Measurements from ENCODE around the gene CORIN.

CORIN gene

GRCh38 chr4:47668810-47669408, 169.0 kb downstream of the CORIN start:
- Histone ChIP-seq H3K9me3 (ENCODE audit: severe bottlenecking) (no peaks in the 10 kb centered on the region), H3K4me3 (ENCODE audit: severe bottlenecking) (no peak overlapping the region), H3K4me1 (ENCODE audit: insufficient read depth, poor library complexity, severe bottlenecking) (no peaks in the 10 kb centered on the region), H3K27me3 (ENCODE audit: insufficient read depth, poor library complexity, severe bottlenecking) (no peaks in the 10 kb centered on the region), H3K36me3 (ENCODE audit: low read depth) (no peaks in the 10 kb centered on the region), H3K27ac (ENCODE audit: poor library complexity, severe bottlenecking) (no peak overlapping the region)
- ATAC-seq (ENCODE audit: low read depth) (peak; percentile 86), DNase-seq (ENCODE audit: low spot score) (no peak)
- TF ChIP-seq CTCF (IDR thresholded peaks at IDR 0.05; ENCODE audit: poor library complexity, severe bottlenecking): peak; percentile 89

- no peak for TF ChIP-seq CTCF (IDR thresholded peaks at IDR 0.05; ENCODE audit: poor library complexity, severe bottlenecking)
- H3K9me3 ChIP-seq (ENCODE audit: severe bottlenecking): no peaks in the 10 kb centered on the region
Measured at GRCh38 chr4:47668256-47668655, 169.6 kb downstream of the CORIN start.

GRCh38 chr4:47667552-47667951, 170.3 kb downstream of the CORIN start:
- no peak overlapping the region for H3K4me3 ChIP-seq (ENCODE audit: severe bottlenecking)
- H3K9me3 ChIP-seq (ENCODE audit: severe bottlenecking): no peaks in the 10 kb centered on the region
- no peaks in the 10 kb centered on the region for H3K4me1 ChIP-seq (ENCODE audit: insufficient read depth, poor library complexity, severe bottlenecking)
- H3K27me3 ChIP-seq (ENCODE audit: insufficient read depth, poor library complexity, severe bottlenecking): no peaks in the 10 kb centered on the region
- TF ChIP-seq CTCF (IDR thresholded peaks at IDR 0.05; ENCODE audit: poor library complexity, severe bottlenecking): no peak
- H3K27ac ChIP-seq (ENCODE audit: poor library complexity, severe bottlenecking): no peak overlapping the region
- no peak for ATAC-seq (ENCODE audit: low read depth)
- no peak for DNase-seq (ENCODE audit: low spot score)
- no peaks in the 10 kb centered on the region for H3K36me3 ChIP-seq (ENCODE audit: low read depth)

More at GRCh38 chr4:47668256-47668655, 169.6 kb downstream of the CORIN start:
- no peak overlapping the region for H3K27ac ChIP-seq (ENCODE audit: poor library complexity, severe bottlenecking)
- H3K4me3 ChIP-seq (ENCODE audit: severe bottlenecking): no peak overlapping the region
- DNase-seq (ENCODE audit: low spot score) (no peak), ATAC-seq (ENCODE audit: low read depth) (no peak)
- H3K36me3 ChIP-seq (ENCODE audit: low read depth): no peaks in the 10 kb centered on the region
- no peaks in the 10 kb centered on the region for H3K27me3 ChIP-seq (ENCODE audit: insufficient read depth, poor library complexity, severe bottlenecking)
- no peaks in the 10 kb centered on the region for H3K4me1 ChIP-seq (ENCODE audit: insufficient read depth, poor library complexity, severe bottlenecking)

- no peak overlapping the region for H3K4me3 ChIP-seq (ENCODE audit: severe bottlenecking)
- H3K27ac ChIP-seq (ENCODE audit: poor library complexity, severe bottlenecking): no peak overlapping the region
- no peaks in the 10 kb centered on the region for H3K9me3 ChIP-seq (ENCODE audit: severe bottlenecking)
- H3K27me3 ChIP-seq (ENCODE audit: insufficient read depth, poor library complexity, severe bottlenecking): no peaks in the 10 kb centered on the region
- DNase-seq (ENCODE audit: low spot score) (no peak), ATAC-seq (ENCODE audit: low read depth) (no peak)
- H3K36me3 ChIP-seq (ENCODE audit: low read depth): no peaks in the 10 kb centered on the region
- no peaks in the 10 kb centered on the region for H3K4me1 ChIP-seq (ENCODE audit: insufficient read depth, poor library complexity, severe bottlenecking)
- TF ChIP-seq CTCF (IDR thresholded peaks at IDR 0.05; ENCODE audit: poor library complexity, severe bottlenecking): no peak
Measured at GRCh38 chr4:47664051-47664826, 173.6 kb downstream of the CORIN start.

- DNase-seq (ENCODE audit: low spot score): no peak
Measured at GRCh38 chr4:47662975-47663374, 174.9 kb downstream of the CORIN start.

More at GRCh38 chr4:47662975-47663374, 174.9 kb downstream of the CORIN start:
- peak; percentile 29 for TF ChIP-seq CTCF (IDR thresholded peaks at IDR 0.05; ENCODE audit: poor library complexity, severe bottlenecking)
- no peaks in the 10 kb centered on the region for H3K27me3 ChIP-seq (ENCODE audit: insufficient read depth, poor library complexity, severe bottlenecking)
- H3K9me3 ChIP-seq (ENCODE audit: severe bottlenecking): no peaks in the 10 kb centered on the region
- H3K27ac ChIP-seq (ENCODE audit: poor library complexity, severe bottlenecking): no peak overlapping the region
- no peak for ATAC-seq (ENCODE audit: low read depth)
- H3K4me3 ChIP-seq (ENCODE audit: severe bottlenecking): no peak overlapping the region
- no peaks in the 10 kb centered on the region for H3K4me1 ChIP-seq (ENCODE audit: insufficient read depth, poor library complexity, severe bottlenecking)
- no peaks in the 10 kb centered on the region for H3K36me3 ChIP-seq (ENCODE audit: low read depth)

All from RWPE2 (cell line).